H9 (cell line): Measurements from ENCODE around the gene KCNAB1. TPM values are rescaled to one million over a fixed set of nuclear protein-coding genes. Genes with fewer than 3 reads are reported as not detected.
"Not testable (repeated sequence)": the region's sequence is repeated elsewhere in the genome, so short reads cannot be mapped to it uniquely, and the experiment has no call there.

Source experiments
- DNase-seq: peaks from one replicate; pipeline ENCODE4 v3.0.0-alpha.2; 2017
- H2AFZ ChIP-seq: one replicate; pipeline ENCODE4 v1.6.1; 2013; ENCODE audit warnings: mild to moderate bottlenecking, low read length, control low read depth, moderate library complexity
- H2AK5ac ChIP-seq: 2 replicates; pipeline ENCODE4 v1.6.1; 2013; ENCODE audit warnings: low read length, control low read depth, mixed read lengths; ENCODE audit not compliant: insufficient read length
- H2BK120ac ChIP-seq: one replicate; pipeline ENCODE4 v1.6.1; 2013; ENCODE audit warnings: low read depth, mild to moderate bottlenecking, low read length, control low read depth, inconsistent platforms; ENCODE audit not compliant: poor library complexity, severe bottlenecking
- H2BK12ac ChIP-seq: 2 replicates; pipeline ENCODE4 v1.6.1; 2013; ENCODE audit warnings: low read length, control low read depth, mixed read lengths, low read depth; ENCODE audit not compliant: insufficient read length
- H2BK15ac ChIP-seq: 2 replicates; pipeline ENCODE4 v1.6.1; 2013; ENCODE audit warnings: low read depth, low read length, control low read depth
- H2BK20ac ChIP-seq: one replicate; pipeline ENCODE4 v1.6.1; 2013; ENCODE audit warnings: low read depth, mild to moderate bottlenecking, low read length, control low read depth, inconsistent platforms; ENCODE audit not compliant: poor library complexity, severe bottlenecking
- H2BK5ac ChIP-seq: 2 replicates; pipeline ENCODE4 v1.6.1; 2013; ENCODE audit warnings: low read length, control low read depth, mixed read lengths; ENCODE audit not compliant: insufficient read length
- H3K14ac ChIP-seq: 2 replicates; pipeline ENCODE4 v1.6.1; 2013; ENCODE audit warnings: low read length, control low read depth; ENCODE audit not compliant: insufficient read depth
- H3K18ac ChIP-seq: 2 replicates; pipeline ENCODE4 v1.6.1; 2013; ENCODE audit warnings: low read depth, mild to moderate bottlenecking, mixed read lengths, low read length, control low read depth; ENCODE audit not compliant: insufficient read length
- H3K23ac ChIP-seq: 2 replicates; pipeline ENCODE4 v1.6.1; 2013; ENCODE audit warnings: low read length, control low read depth, mixed read lengths, low read depth; ENCODE audit not compliant: insufficient read length
- H3K23me2 ChIP-seq: 2 replicates; pipeline ENCODE4 v1.6.1; 2013; ENCODE audit warnings: low read depth, mild to moderate bottlenecking, mixed read lengths, low read length, control low read depth; ENCODE audit not compliant: insufficient read length, poor library complexity, severe bottlenecking
- H3K27ac ChIP-seq: 2 replicates; pipeline ENCODE4 v1.5.1; 2013; ENCODE audit warnings: low read length, control low read depth, mixed read lengths, low read depth; ENCODE audit not compliant: insufficient read length
- H3K27me3 ChIP-seq: 2 replicates; pipeline ENCODE4 v1.6.1; 2013; ENCODE audit warnings: low read length, control low read depth, inconsistent platforms; ENCODE audit not compliant: insufficient read depth
- H3K4ac ChIP-seq: 2 replicates; pipeline ENCODE4 v1.6.1; 2013; ENCODE audit warnings: low read depth, mild to moderate bottlenecking, control low read depth, inconsistent platforms, low read length, moderate library complexity
- H3K4me1 ChIP-seq: 2 replicates; pipeline ENCODE4 v1.6.1; 2013; ENCODE audit warnings: low read length, control low read depth, inconsistent platforms; ENCODE audit not compliant: insufficient read depth
- H3K4me2 ChIP-seq: 2 replicates; pipeline ENCODE4 v1.6.1; 2013; ENCODE audit warnings: low read length, control low read depth, mixed read lengths; ENCODE audit not compliant: insufficient read length, insufficient read depth
- H3K56ac ChIP-seq: 2 replicates; pipeline ENCODE4 v1.6.1; 2013; ENCODE audit warnings: low read depth, mild to moderate bottlenecking, mixed read lengths, low read length, control low read depth; ENCODE audit not compliant: insufficient read length
- H3K79me1 ChIP-seq: 2 replicates; pipeline ENCODE4 v1.6.1; 2013; ENCODE audit warnings: low read depth, mild to moderate bottlenecking, moderate library complexity, low read length, control low read depth, inconsistent platforms; ENCODE audit not compliant: insufficient read depth, poor library complexity, severe bottlenecking
- H3K79me2 ChIP-seq: 2 replicates; pipeline ENCODE4 v1.6.1; 2013; ENCODE audit warnings: low read length, control low read depth, inconsistent platforms; ENCODE audit not compliant: insufficient read depth
- H3K9ac ChIP-seq: 2 replicates; pipeline ENCODE4 v1.6.1; 2013; ENCODE audit warnings: low read length, control low read depth, mixed read lengths; ENCODE audit not compliant: insufficient read length; ENCODE audit errors: extremely low read depth
- H3K9me3 ChIP-seq: one replicate; pipeline ENCODE4 v1.6.1; 2013; ENCODE audit warnings: low read depth, low read length, inconsistent platforms; ENCODE audit not compliant: control insufficient read depth
- H3T11ph ChIP-seq: one replicate; pipeline ENCODE4 v1.6.1; 2013; ENCODE audit warnings: mild to moderate bottlenecking, low read length, control low read depth, inconsistent platforms
- H4K20me1 ChIP-seq: one replicate; pipeline ENCODE4 v1.6.1; 2013; ENCODE audit not compliant: control insufficient read depth, insufficient read length, insufficient read depth
- H4K5ac ChIP-seq: 2 replicates; pipeline ENCODE4 v1.6.1; 2013; ENCODE audit warnings: low read depth, mild to moderate bottlenecking, mixed read lengths, low read length, control low read depth; ENCODE audit not compliant: insufficient read length
- H4K8ac ChIP-seq: replicated peaks from 2 replicates; pipeline ENCODE4 v1.6.1; 2013; ENCODE audit warnings: low read length, control low read depth, mixed read lengths, low read depth; ENCODE audit not compliant: insufficient read length
- H4K91ac ChIP-seq: 2 replicates; pipeline ENCODE4 v1.6.1; 2013; ENCODE audit warnings: low read depth, mild to moderate bottlenecking, moderate library complexity, mixed read lengths, low read length, control low read depth; ENCODE audit not compliant: insufficient read length
- H3K27ac Mint-ChIP-seq, 3 experiments: 2 replicates in 2 of 3; 3 replicates in 1 of 3; pipeline ENCODE4 v1.8.0; 2020 to 2021; ENCODE audit warnings: mixed read lengths in 3 of 3, mild to moderate bottlenecking in 1 of 3, moderate library complexity in 1 of 3
- H3K27me3 Mint-ChIP-seq: 2 replicates; pipeline ENCODE4 v1.8.0; 2021; ENCODE audit warnings: low read depth, mild to moderate bottlenecking, moderate library complexity, mixed read lengths
- H3K36me3 Mint-ChIP-seq, 3 experiments: 2 replicates in 2 of 3; 3 replicates in 1 of 3; pipeline ENCODE4 v1.8.0; 2020 to 2021; ENCODE audit warnings: low read depth in 3 of 3, mixed read lengths in 3 of 3; ENCODE audit not compliant: insufficient read depth in 1 of 3
- H3K4me1 Mint-ChIP-seq, 2 experiments: 2 replicates each; pipeline ENCODE4 v1.8.0; 2020; ENCODE audit warnings: mixed read lengths in 2 of 2
- H3K4me3 Mint-ChIP-seq, 2 experiments: 2 replicates in 1 of 2; 3 replicates in 1 of 2; pipeline ENCODE4 v1.8.0; 2020 to 2021; ENCODE audit warnings: mild to moderate bottlenecking in 2 of 2, mixed read lengths in 2 of 2, moderate library complexity in 1 of 2
- H3K9me3 Mint-ChIP-seq, 2 experiments: 2 replicates in 1 of 2; 3 replicates in 1 of 2; pipeline ENCODE4 v1.8.0; 2020; ENCODE audit warnings: mild to moderate bottlenecking in 2 of 2, mixed read lengths in 2 of 2, moderate library complexity in 1 of 2
- WGBS: extraction: QIAGEN DNeasy Blood & Tissue Kit; methylation state at CpG from one replicate; pipeline ENCODE4 v1.1.7; 2013; ENCODE audit warnings: missing lambda C conversion rate, low lambda C conversion rate, mixed read lengths; ENCODE audit not compliant: insufficient read length; ENCODE audit errors: extremely low coverage; 5-methylcytosine and 5-hydroxymethylcytosine counted together
- total RNA-seq: library from RNA; stranded (reverse); gene quantifications from 2 replicates; pipeline ENCODE4 v1.2.1, GENCODE V29; 2021

Gene KCNAB1
- total RNA-seq, 1 experiment from 2014 or later, result 3.7 TPM

GRCh38 chr3:156099984-156100383 lies 20.4 kb upstream of the KCNAB1 start:
- H3K9ac ChIP-seq, H3K23ac ChIP-seq, H3K4ac ChIP-seq, DNase-seq, H2BK20ac ChIP-seq, H4K5ac ChIP-seq, H3K56ac ChIP-seq, H3K79me1 ChIP-seq, H3T11ph ChIP-seq, H4K91ac ChIP-seq, H3K4me2 ChIP-seq, H4K20me1 ChIP-seq, H3K36me3 Mint-ChIP-seq, H3K27me3 Mint-ChIP-seq, H2BK15ac ChIP-seq, H3K23me2 ChIP-seq, H4K8ac ChIP-seq, H2BK5ac ChIP-seq, H3K4me1 ChIP-seq, H3K18ac ChIP-seq, H3K9me3 ChIP-seq, H3K9me3 Mint-ChIP-seq, H3K4me1 Mint-ChIP-seq, H2BK12ac ChIP-seq, H2AFZ ChIP-seq, H2AK5ac ChIP-seq, H3K27me3 ChIP-seq, H3K14ac ChIP-seq, H3K79me2 ChIP-seq, H3K4me3 Mint-ChIP-seq, H2BK120ac ChIP-seq, H3K27ac ChIP-seq, H3K27ac Mint-ChIP-seq: not testable (repeated sequence)
- WGBS, result no CpG with 5 or more reads among the region's 9 CpGs
